K562 treated with DMSO at 1 percent for 4 hours (cell line): Measurements from ENCODE around the gene KLK15. TPM values are rescaled to one million over a fixed set of nuclear protein-coding genes. Genes with fewer than 3 reads are reported as not detected.

ENCODE experiments used
- total RNA-seq: library from RNA; unstranded; fragments of 300-600 nt; gene quantifications from 2 replicates; pipeline ENCODE4 v1.2.3, GENCODE V29; 2022; ENCODE audit not compliant: insufficient read depth

Gene KLK15
- total RNA-seq: not detected in 2 replicates

DNA sequence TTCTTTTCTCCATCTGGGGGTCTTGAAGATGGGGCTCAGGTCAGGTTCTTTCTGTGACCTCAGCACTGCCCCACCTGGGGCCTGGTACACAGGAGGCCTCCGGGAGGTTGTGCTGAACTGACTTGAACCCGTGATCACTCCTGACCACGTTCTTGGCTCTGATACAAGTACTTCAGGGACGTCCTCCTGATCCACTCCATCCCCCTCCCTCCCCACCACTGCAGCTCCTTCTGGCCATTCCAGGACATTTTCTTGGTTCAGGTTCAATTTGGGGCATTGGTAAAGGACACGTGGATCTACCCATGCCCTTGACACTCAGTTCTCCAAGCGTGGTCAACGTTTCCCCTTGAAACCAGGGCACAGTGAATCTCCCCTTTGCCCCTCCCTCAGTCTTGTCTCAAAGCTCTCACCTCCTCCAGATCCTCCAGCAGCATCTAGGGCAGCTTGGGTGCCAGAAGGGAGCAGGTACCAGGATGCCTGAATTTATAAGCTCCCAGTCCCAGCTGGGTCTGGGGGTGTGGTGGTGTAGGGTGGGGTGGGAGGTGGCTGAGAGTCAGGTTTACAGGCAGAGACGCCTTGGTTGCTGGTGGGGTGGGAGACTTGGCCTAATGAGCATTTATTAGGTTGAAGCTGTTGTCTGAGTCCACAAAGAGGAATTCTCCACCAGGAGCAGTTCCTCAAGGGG lies at the start of gene KLK15:
TSS of gene KLK15 (minus strand) at position 458 of the 685 bp plus-strand sequence. CDS start 2,082 bp downstream, outside the sequence.

DNA sequence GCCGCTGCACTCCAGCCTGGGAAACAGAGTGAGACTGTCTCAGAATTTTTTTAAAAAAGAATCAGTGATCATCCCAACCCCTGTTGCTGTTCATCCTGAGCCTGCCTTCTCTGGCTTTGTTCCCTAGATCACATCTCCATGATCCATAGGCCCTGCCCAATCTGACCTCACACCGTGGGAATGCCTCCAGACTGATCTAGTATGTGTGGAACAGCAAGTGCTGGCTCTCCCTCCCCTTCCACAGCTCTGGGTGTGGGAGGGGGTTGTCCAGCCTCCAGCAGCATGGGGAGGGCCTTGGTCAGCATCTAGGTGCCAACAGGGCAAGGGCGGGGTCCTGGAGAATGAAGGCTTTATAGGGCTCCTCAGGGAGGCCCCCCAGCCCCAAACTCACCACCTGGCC lies 39.7 kb upstream of the KLK15 start, which contains the start of gene KLK2:
TSS of gene KLK2 (plus strand) at position 384 of the 400 bp plus-strand sequence. CDS start 35 bp downstream, outside the sequence.

GRCh38 chr19:50854636-50855410 lies 21.4 kb upstream of the KLK15 start, which contains the start of gene KLK3:
Gene KLK3, plus strand, starts transcription at chr19:50854915. Its CDS starts 41 bp downstream, at chr19:50854956.

DNA sequence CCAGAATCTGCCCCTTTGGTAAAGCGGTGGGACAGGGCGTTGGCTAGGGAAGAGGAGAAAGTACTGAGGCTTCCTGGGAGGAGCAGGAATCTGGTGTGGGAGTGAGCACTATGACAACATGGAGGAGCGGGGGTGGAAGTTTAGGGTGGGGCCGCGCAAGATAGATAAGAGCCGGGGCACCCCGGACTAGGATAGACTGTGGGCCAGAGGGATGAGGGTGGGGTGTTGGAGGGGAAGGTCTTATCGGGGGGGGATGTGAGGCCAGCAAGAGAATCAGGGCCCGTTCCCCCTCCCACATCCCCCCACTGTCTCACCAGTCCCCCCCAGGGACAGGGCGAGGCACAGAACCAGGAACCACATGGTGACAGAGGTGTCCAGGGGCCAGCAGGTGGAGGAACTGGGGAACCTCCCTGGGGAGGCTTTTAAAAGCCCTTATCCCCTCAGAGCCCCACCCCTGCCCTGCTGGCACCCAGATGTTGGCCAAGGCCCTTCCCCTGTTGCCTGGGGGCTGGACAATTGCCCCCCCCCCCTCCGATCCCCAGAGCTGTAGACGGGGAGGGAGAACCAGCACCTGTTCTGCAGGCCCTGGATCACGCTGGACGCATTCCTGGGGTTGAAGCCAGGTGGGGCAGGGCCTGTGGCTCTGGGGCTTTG lies 9.9 kb downstream of the KLK15 start, which contains the start of gene KLK1:
TSS of gene KLK1 (minus strand) at position 399 of the 654 bp plus-strand sequence. CDS start at position 360, 39 bp downstream.

DNA sequence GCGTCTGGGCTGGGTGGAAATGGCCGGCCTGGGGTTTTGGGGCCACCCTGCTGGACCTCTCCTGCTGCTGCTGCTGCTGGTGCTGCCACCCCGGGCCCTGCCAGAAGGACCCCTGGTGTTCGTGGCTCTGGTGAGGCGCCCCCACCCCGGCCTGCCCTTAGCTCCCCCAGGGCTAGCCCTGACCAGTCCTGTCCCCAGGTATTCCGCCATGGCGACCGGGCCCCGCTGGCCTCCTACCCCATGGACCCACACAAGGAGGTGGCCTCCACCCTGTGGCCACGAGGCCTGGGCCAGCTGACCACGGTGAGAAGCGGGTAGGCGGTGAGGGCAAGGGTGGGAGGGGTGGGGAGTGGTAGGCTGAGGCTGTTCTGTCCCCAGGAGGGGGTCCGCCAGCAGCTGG lies 43.0 kb downstream of the KLK15 start, which contains the start of gene ACP4:
TSS of gene ACP4 (plus strand) at position 20 of the 400 bp plus-strand sequence. CDS start at position 20, 0 bp downstream.

Other genes starting within 250 kb of the KLK15 start
- 1.0 and 4.2 TPM in 2 replicates for gene SYT3, start 193.7 kb downstream of the KLK15 start, total RNA-seq
- 31.6 and 52.6 TPM in 2 replicates for gene C19orf81, start 184.1 kb downstream of the KLK15 start, total RNA-seq
- 2.3 and 3.8 TPM in 2 replicates for gene SHANK1, start 113.8 kb downstream of the KLK15 start, total RNA-seq
- gene CLEC11A, start 110.2 kb downstream of the KLK15 start, total RNA-seq: 130 and 141 TPM in 2 replicates
- not detected in 2 replicates for gene GPR32, start 63.1 kb downstream of the KLK15 start, total RNA-seq
- not detected in 2 replicates for gene ACP4, start 43.2 kb downstream of the KLK15 start, total RNA-seq
- gene KLK1, start 9.8 kb downstream of the KLK15 start, total RNA-seq: 26.3 and 28.8 TPM in 2 replicates
- gene KLK3, start 21.3 kb upstream of the KLK15 start, total RNA-seq: not detected in 2 replicates
- gene KLK2, start 39.9 kb upstream of the KLK15 start, total RNA-seq: not detected in 2 replicates
- not detected in 2 replicates for gene KLK4, start 77.8 kb upstream of the KLK15 start, total RNA-seq
- not detected in 2 replicates for gene KLK5, start 119.5 kb upstream of the KLK15 start, total RNA-seq
- gene KLK6, start 136.0 kb upstream of the KLK15 start, total RNA-seq: not detected in 2 replicates
- not detected in 2 replicates for gene KLK7, start 150.3 kb upstream of the KLK15 start, total RNA-seq
- gene KLK8, start 168.0 kb upstream of the KLK15 start, total RNA-seq: not detected in 2 replicates
- not detected in 2 replicates for gene KLK10, start 186.1 kb upstream of the KLK15 start, total RNA-seq
- not detected in 2 replicates for gene KLK11, start 193.0 kb upstream of the KLK15 start, total RNA-seq
- gene KLK12, start 201.4 kb upstream of the KLK15 start, total RNA-seq: not detected in 2 replicates
- gene KLK13, start 231.5 kb upstream of the KLK15 start, total RNA-seq: 2.8 TPM in 1 of 2 replicates, not detected in the other
- not detected in 2 replicates for gene KLK14, start 249.3 kb upstream of the KLK15 start, total RNA-seq